ENCODE data around the gene PELI3.

- TF ChIP-seq CTCF (IDR thresholded peaks at IDR 0.05) (no peak), POLR2A (IDR thresholded peaks at IDR 0.05) (no peak)
Observed at GRCh38 chr11:66459138-66459778, 7.4 kb upstream of the PELI3 start.

Measured in uterus (tissue), 2 donors.